Activated CD4-positive, alpha-beta memory T cell treated with anti-CD3 and anti-CD28 coated beads for 36 hours (primary cell): ENCODE data around the gene LEO1. TPM values are rescaled to one million over a fixed set of nuclear protein-coding genes. Genes with fewer than 3 reads are reported as not detected.

Experiments used
- CTCF ChIA-PET: fragments of 350-600 bp; sonication (Branson Sonifier 250); formaldehyde crosslinking; loops from one replicate; lab custom pipeline; 2021; ENCODE audit warnings: antibody characterized with exemption, inconsistent platforms; lab: Charles Lee
- POLR2A ChIA-PET: fragments of 350-600 bp; sonication (Branson Sonifier 250); formaldehyde crosslinking; loops from one replicate; lab custom pipeline; 2021; ENCODE audit warnings: antibody characterized with exemption; lab: Charles Lee
- DNase-seq: peaks from one replicate; pipeline ENCODE4 v3.0.0-alpha.2; 2020
- H3K27ac Mint-ChIP-seq: one replicate; pipeline ENCODE4 v1.8.0; 2021; ENCODE audit warnings: mixed read lengths
- H3K27me3 Mint-ChIP-seq: one replicate; pipeline ENCODE4 v1.8.0; 2021; ENCODE audit warnings: mixed read lengths
- H3K36me3 Mint-ChIP-seq: one replicate; pipeline ENCODE4 v1.8.0; 2021; ENCODE audit warnings: mixed read lengths
- H3K4me1 Mint-ChIP-seq: one replicate; pipeline ENCODE4 v1.8.0; 2021; ENCODE audit warnings: low read depth, mixed read lengths
- H3K4me3 Mint-ChIP-seq: one replicate; pipeline ENCODE4 v1.8.0; 2021; ENCODE audit warnings: mild to moderate bottlenecking, mixed read lengths
- H3K9me3 Mint-ChIP-seq: one replicate; pipeline ENCODE4 v1.8.0; 2021; ENCODE audit warnings: mixed read lengths
- intact Hi-C: fragments of 100-400 bp; cut with micrococcal nuclease; formaldehyde crosslinking; loops from one replicate; pipeline ENCODE4 v1.15.1; 2023
- total RNA-seq, 2 experiments: library from RNA; stranded (reverse); gene quantifications; one replicate each; pipeline ENCODE4 v1.2.3, GENCODE V29; 2021

The LEO1 gene
- total RNA-seq, 2 experiments from 2014 or later, result 27.3 to 28.3 TPM

DNA sequence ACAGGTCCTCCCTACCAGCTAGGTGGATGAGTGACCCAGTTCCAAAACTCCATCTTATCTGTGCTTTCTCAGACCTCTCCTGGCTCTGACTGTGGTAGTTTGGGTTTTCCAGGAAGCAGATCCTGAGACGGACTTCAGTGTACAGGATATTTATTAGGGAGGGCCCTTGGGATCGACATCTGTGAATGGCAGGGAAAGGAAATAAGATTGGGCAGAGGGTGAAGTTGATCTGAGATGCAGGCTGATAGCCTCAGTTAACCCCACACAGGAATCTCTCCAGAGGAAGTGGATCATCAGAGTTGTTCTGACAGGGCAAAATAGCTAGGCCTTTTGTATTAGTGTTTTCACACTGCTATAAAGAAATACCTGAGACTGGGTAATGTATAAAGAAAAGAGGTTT lies 30.8 kb upstream of the LEO1 start:
- no peaks in the 10 kb centered on the region for H3K36me3 Mint-ChIP-seq
- no peaks in the 10 kb centered on the region for H3K9me3 Mint-ChIP-seq
- H3K27me3 Mint-ChIP-seq, result no peaks in the 10 kb centered on the region
- no peak overlapping the region for H3K27ac Mint-ChIP-seq
- peaks cover 38% of the 10 kb centered on the region for H3K4me1 Mint-ChIP-seq
- intact Hi-C loops, result no loop called here
- ChIA-PET POLR2A (no interaction called here), CTCF (interaction anchor here (1.1 kb wide), 1 partner anchor 76 kb away, joined by 3 read pairs; no protein-coding TSS in a partner anchor)
- H3K4me3 Mint-ChIP-seq, result no peak overlapping the region
- DNase-seq, result no peak

- no peaks in the 10 kb centered on the region for H3K27me3 Mint-ChIP-seq
- no peaks in the 10 kb centered on the region for H3K36me3 Mint-ChIP-seq
- H3K4me1 Mint-ChIP-seq, result no peaks in the 10 kb centered on the region
- H3K27ac Mint-ChIP-seq, result no peak overlapping the region
- H3K4me3 Mint-ChIP-seq, result no peak overlapping the region
- POLR2A ChIA-PET, result no interaction called here
- H3K9me3 Mint-ChIP-seq, result no peaks in the 10 kb centered on the region
- CTCF ChIA-PET, result interaction anchor here (2.0 kb wide), 1 partner anchor 86 kb away, joined by 7 read pairs; no protein-coding TSS in a partner anchor
- intact Hi-C loops, result no loop called here
- no peak for DNase-seq
These were observed 21.4 kb upstream of the LEO1 start for GRCh38 chr15:51992953-51993352.

GRCh38 chr15:51991141-51991540 lies 19.6 kb upstream of the LEO1 start:
- no peak for DNase-seq
- H3K27me3 Mint-ChIP-seq, result no peaks in the 10 kb centered on the region
- H3K4me3 Mint-ChIP-seq, result no peak overlapping the region
- CTCF ChIA-PET, result no interaction called here
- no peaks in the 10 kb centered on the region for H3K4me1 Mint-ChIP-seq
- intact Hi-C loops, result no loop called here
- POLR2A ChIA-PET, result interaction anchor here (1.4 kb wide), 1 partner anchor 20 kb away, joined by 3 read pairs; the partner anchor contains the start of gene LEO1
- no peaks in the 10 kb centered on the region for H3K9me3 Mint-ChIP-seq
- no peaks in the 10 kb centered on the region for H3K36me3 Mint-ChIP-seq
- H3K27ac Mint-ChIP-seq, result no peak overlapping the region

DNA sequence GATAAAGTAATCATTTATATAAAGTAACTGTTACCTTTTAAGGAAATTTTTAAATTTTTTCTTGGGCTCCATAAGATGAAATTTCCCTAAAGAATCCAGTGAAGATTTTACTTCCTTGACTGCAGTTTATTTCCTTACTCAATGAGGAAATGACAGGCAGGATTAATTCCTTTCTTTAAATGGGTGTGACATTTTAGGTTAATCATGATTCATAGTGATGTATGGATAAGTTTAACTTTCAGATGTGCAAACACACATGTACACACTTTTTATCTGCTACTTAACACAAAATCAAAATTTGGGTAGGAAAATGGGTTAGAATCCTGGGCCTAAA lies 11.2 kb upstream of the LEO1 start:
- Mint-ChIP-seq H3K27ac (no peak overlapping the region), H3K4me3 (no peak overlapping the region), H3K36me3 (no peaks in the 10 kb centered on the region), H3K4me1 (peaks cover 13% of the 10 kb centered on the region), H3K27me3 (no peaks in the 10 kb centered on the region), H3K9me3 (no peaks in the 10 kb centered on the region)
- no peak for DNase-seq
- intact Hi-C loops, result loop anchor here (1.0 to 5.0 kb wide), 9 partner anchors 11 to 240 kb away; partner anchors contain the start of gene LEO1
- POLR2A ChIA-PET, result no interaction called here
- CTCF ChIA-PET, result interaction anchor here (1.0 kb wide), 1 partner anchor 96 kb away, joined by 4 read pairs; no protein-coding TSS in a partner anchor

DNA sequence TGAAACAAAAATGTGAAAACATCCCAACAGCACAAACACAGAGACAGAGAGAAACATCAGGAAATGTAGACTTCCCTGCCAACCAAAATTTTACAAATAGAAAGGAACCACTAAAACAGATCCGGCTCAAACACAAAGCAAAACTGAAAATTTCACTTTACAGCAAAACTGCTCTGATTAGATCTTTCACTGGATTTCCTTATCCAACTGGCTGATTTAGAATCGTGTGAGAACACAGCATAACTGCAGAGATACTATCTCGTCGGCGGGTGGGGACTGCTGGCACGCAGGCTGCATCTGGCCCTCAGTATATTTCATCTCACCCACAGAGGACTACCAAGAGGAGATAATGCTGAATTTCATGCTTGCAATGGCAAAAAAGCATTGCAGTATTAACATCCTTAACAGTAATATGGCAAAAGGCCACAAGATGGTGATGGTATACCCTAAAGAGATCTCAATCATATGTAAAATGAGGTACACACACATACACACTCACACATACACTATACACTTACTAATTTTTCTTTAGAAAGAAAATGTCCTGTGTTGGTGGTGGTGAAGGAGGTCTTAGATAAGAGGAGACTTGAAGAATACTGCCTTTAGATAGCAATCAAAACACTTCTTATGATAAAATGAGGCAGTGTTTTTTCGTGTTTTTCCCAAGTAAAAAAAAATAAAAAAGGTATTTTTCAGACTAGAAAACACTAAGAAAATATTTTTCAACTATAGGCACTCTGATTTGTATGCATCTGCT lies 10.6 kb upstream of the LEO1 start:
- no peaks in the 10 kb centered on the region for H3K9me3 Mint-ChIP-seq
- ChIA-PET POLR2A (interaction anchor here (2.6 kb wide), 1 partner anchor 10 kb away, joined by 13 read pairs; the partner anchor contains the start of gene LEO1), CTCF (interaction anchor here (1.0 to 3.4 kb wide), 8 partner anchors 10 to 157 kb away, joined by 3 to 53 read pairs (median 5); partner anchors contain the start of gene LEO1)
- peak overlapping the region; percentile 65 for H3K4me3 Mint-ChIP-seq
- peak; percentile 73 for DNase-seq
- H3K36me3 Mint-ChIP-seq, result no peaks in the 10 kb centered on the region
- peak overlapping the region; percentile 69 for H3K27ac Mint-ChIP-seq
- intact Hi-C loops, result loop anchor here (1.0 to 5.0 kb wide), 9 partner anchors 11 to 240 kb away; partner anchors contain the start of gene LEO1
- H3K27me3 Mint-ChIP-seq, result no peaks in the 10 kb centered on the region
- H3K4me1 Mint-ChIP-seq, result peaks cover 13% of the 10 kb centered on the region

GRCh38 chr15:51973775-51974174 lies 2.2 kb upstream of the LEO1 start:
- H3K4me3 Mint-ChIP-seq, result no peak overlapping the region
- H3K27me3 Mint-ChIP-seq, result peaks cover 2% of the 10 kb centered on the region
- CTCF ChIA-PET, result interaction anchor here (3.4 kb wide), 1 partner anchor 105 kb away, joined by 29 read pairs; no protein-coding TSS in a partner anchor
- H3K9me3 Mint-ChIP-seq, result peaks cover 2% of the 10 kb centered on the region
- intact Hi-C loops, result loop anchor here (5.0 kb wide), 1 partner anchor 141 kb away; no protein-coding TSS in a partner anchor
- H3K27ac Mint-ChIP-seq, result no peak overlapping the region
- DNase-seq, result no peak
- peaks cover 4% of the 10 kb centered on the region for H3K36me3 Mint-ChIP-seq
- H3K4me1 Mint-ChIP-seq, result peaks cover 17% of the 10 kb centered on the region
- POLR2A ChIA-PET, result no interaction called here

- ChIA-PET POLR2A (interaction anchor here (2.0 kb wide), 1 partner anchor 8 kb away, joined by 13 read pairs; no protein-coding TSS in a partner anchor), CTCF (interaction anchor here (2.7 to 3.4 kb wide), 3 partner anchors 8 to 105 kb away, joined by 7 to 29 read pairs (median 14); no protein-coding TSS in a partner anchor)
- Mint-ChIP-seq H3K9me3 (peaks cover 2% of the 10 kb centered on the region), H3K4me1 (peaks cover 17% of the 10 kb centered on the region), H3K36me3 (peaks cover 4% of the 10 kb centered on the region), H3K27me3 (peaks cover 2% of the 10 kb centered on the region), H3K27ac (no peak overlapping the region), H3K4me3 (no peak overlapping the region)
- intact Hi-C loops, result loop anchor here (5.0 kb wide), 1 partner anchor 141 kb away; no protein-coding TSS in a partner anchor
- no peak for DNase-seq
These were observed 1.6 kb upstream of the LEO1 start for GRCh38 chr15:51973220-51973619.

GRCh38 chr15:51971032-51971374 lies 575 bp downstream of the LEO1 start:
- Mint-ChIP-seq H3K27ac (peak overlapping the region; percentile 94), H3K27me3 (peaks cover 2% of the 10 kb centered on the region), H3K36me3 (peaks cover 21% of the 10 kb centered on the region), H3K9me3 (peaks cover 12% of the 10 kb centered on the region), H3K4me1 (peaks cover 22% of the 10 kb centered on the region), H3K4me3 (peak overlapping the region; percentile 96)
- DNase-seq, result no peak
- CTCF ChIA-PET, result interaction anchor here (0.9 to 3.4 kb wide), 8 partner anchors 8 to 107 kb away, joined by 3 to 29 read pairs (median 6); no protein-coding TSS in a partner anchor
- POLR2A ChIA-PET, result interaction anchor here (0.5 to 2.7 kb wide), 9 partner anchors 10 to 244 kb away, joined by 3 to 15 read pairs (median 4); no protein-coding TSS in a partner anchor
- intact Hi-C loops, result loop anchor here (1.0 to 5.0 kb wide), 4 partner anchors 11 to 139 kb away; no protein-coding TSS in a partner anchor

GRCh38 chr15:51970132-51970817 lies 1.3 kb downstream of the LEO1 start:
- Mint-ChIP-seq H3K4me1 (peaks cover 29% of the 10 kb centered on the region), H3K36me3 (peaks cover 27% of the 10 kb centered on the region), H3K27me3 (peaks cover 2% of the 10 kb centered on the region), H3K9me3 (peaks cover 12% of the 10 kb centered on the region), H3K27ac (peak overlapping the region; percentile 94), H3K4me3 (peak overlapping the region; percentile 96)
- intact Hi-C loops, result loop anchor here (2.0 to 5.0 kb wide), 2 partner anchors 43 to 138 kb away; no protein-coding TSS in a partner anchor
- DNase-seq, result no peak
- CTCF ChIA-PET, result interaction anchor here (1.1 to 3.4 kb wide), 6 partner anchors 11 to 108 kb away, joined by 3 to 29 read pairs (median 8); no protein-coding TSS in a partner anchor
- POLR2A ChIA-PET, result interaction anchor here (1.2 to 2.7 kb wide), 3 partner anchors 14 to 50 kb away, joined by 3 to 15 read pairs (median 9); no protein-coding TSS in a partner anchor

DNA sequence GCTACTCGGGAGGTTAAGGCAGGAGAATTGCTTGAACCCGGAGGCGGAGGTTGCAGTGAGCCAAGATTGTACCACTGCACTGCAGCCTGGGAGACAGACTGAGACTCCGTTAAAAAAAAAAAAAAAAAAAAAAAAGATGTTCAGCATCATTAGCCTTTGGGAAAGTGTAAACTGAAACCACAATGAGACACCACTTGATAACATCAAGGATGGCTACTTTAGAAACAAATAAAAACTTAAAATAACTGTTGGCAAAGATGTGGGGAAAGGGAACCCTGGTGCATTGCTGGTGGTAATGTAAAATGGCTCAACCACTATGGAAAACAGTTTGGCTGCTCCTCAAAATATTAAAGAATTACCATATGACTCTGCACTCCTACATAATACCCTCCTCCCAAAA lies 1.9 kb downstream of the LEO1 start:
- POLR2A ChIA-PET, result interaction anchor here (1.2 kb wide), 1 partner anchor 15 kb away, joined by 3 read pairs; no protein-coding TSS in a partner anchor
- Mint-ChIP-seq H3K9me3 (peaks cover 12% of the 10 kb centered on the region), H3K4me1 (peaks cover 30% of the 10 kb centered on the region), H3K4me3 (peak overlapping the region; percentile 48), H3K27me3 (peaks cover 2% of the 10 kb centered on the region), H3K36me3 (peaks cover 28% of the 10 kb centered on the region), H3K27ac (no peak overlapping the region)
- intact Hi-C loops, result loop anchor here (2.0 to 5.0 kb wide), 2 partner anchors 43 to 137 kb away; no protein-coding TSS in a partner anchor
- CTCF ChIA-PET, result interaction anchor here (1.1 to 2.2 kb wide), 2 partner anchors 19 to 100 kb away, joined by 4 to 8 read pairs; no protein-coding TSS in a partner anchor
- DNase-seq, result no peak

- H3K36me3 Mint-ChIP-seq, result peaks cover 40% of the 10 kb centered on the region
- intact Hi-C loops, result no loop called here
- H3K4me3 Mint-ChIP-seq, result no peak overlapping the region
- no peak for DNase-seq
- POLR2A ChIA-PET, result no interaction called here
- peaks cover 12% of the 10 kb centered on the region for H3K9me3 Mint-ChIP-seq
- CTCF ChIA-PET, result interaction anchor here (0.9 to 2.1 kb wide), 2 partner anchors 53 to 111 kb away, joined by 3 to 5 read pairs; no protein-coding TSS in a partner anchor
- H3K27me3 Mint-ChIP-seq, result peaks cover 2% of the 10 kb centered on the region
- H3K4me1 Mint-ChIP-seq, result peaks cover 30% of the 10 kb centered on the region
- H3K27ac Mint-ChIP-seq, result no peak overlapping the region
These were observed 4.0 kb downstream of the LEO1 start for GRCh38 chr15:51967583-51967982.
